Measurements from ENCODE around the gene ECE1.

The ECE1 gene

GRCh38 chr1:21289700-21290545 lies at the start of gene ECE1:
ECE1 (minus strand) TSS chr1:21290463; CDS start chr1:21290414, 49 bp downstream.
- DNase-seq = no peak

GRCh38 chr1:21339356-21340229 lies 49.3 kb upstream of the ECE1 start:
- DNase-seq = no peak

- DNase-seq = no peak
These were observed 48.5 kb upstream of the ECE1 start for GRCh38 chr1:21338573-21339355.

- DNase-seq = no peak
These were observed 47.8 kb upstream of the ECE1 start for GRCh38 chr1:21337928-21338572.

- no peak for DNase-seq
These were observed 47.2 kb upstream of the ECE1 start for GRCh38 chr1:21337454-21337927.

- no peak for DNase-seq
These were observed 46.8 kb upstream of the ECE1 start for GRCh38 chr1:21337010-21337437.

GRCh38 chr1:21335750-21336224 lies 45.5 kb upstream of the ECE1 start:
- DNase-seq = peak; percentile 28

- DNase-seq = no peak
These were observed 44.9 kb upstream of the ECE1 start for GRCh38 chr1:21335088-21335691.

- DNase-seq = peak; percentile 61
These were observed 44.2 kb upstream of the ECE1 start for GRCh38 chr1:21334214-21335087.

- DNase-seq = no peak
These were observed 43.6 kb upstream of the ECE1 start for GRCh38 chr1:21333824-21334213.

- no peak for DNase-seq
These were observed 42.5 kb upstream of the ECE1 start for GRCh38 chr1:21332554-21333311.

GRCh38 chr1:21331752-21332478 lies 41.7 kb upstream of the ECE1 start:
- no peak for DNase-seq

- no peak for DNase-seq
These were observed 40.3 kb upstream of the ECE1 start for GRCh38 chr1:21330544-21330943.

GRCh38 chr1:21329209-21329844 lies 39.1 kb upstream of the ECE1 start:
- DNase-seq = no peak

- no peak for DNase-seq
These were observed 37.5 kb upstream of the ECE1 start for GRCh38 chr1:21327566-21328323.

GRCh38 chr1:21326861-21327344 lies 36.6 kb upstream of the ECE1 start:
- DNase-seq = no peak

GRCh38 chr1:21325731-21326387 lies 35.6 kb upstream of the ECE1 start:
- no peak for DNase-seq

Measured in midbrain (tissue), 1 donor.